Measurements from ENCODE around the gene PEAR1.
A peak's percentile ranks its signal among the peaks of the same experiment; 100 is the strongest.

Gene PEAR1

GRCh38 chr1:156942176-156942575 lies 48.7 kb downstream of the PEAR1 start:
- no peak for DNase-seq

DNA sequence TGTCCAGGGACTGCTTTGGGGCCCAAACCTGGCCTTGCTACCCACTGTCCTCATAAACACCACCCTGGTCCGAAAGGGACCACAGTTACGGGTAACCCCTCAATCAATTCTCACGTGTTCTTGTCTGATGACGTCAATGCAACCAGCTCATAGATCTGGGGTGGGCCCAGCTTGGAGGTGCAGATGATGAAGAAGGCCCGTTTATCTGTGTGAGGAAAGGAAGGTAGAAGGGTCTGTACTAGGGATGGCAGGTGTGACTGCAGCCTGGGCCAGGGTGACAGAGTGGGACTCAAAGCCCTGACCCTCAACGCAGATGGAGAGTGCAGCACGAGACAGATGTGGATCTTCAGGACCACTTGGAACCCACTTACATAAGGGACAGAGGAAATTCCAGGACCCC lies 49.1 kb downstream of the PEAR1 start:
- no peak for DNase-seq

- no peak for DNase-seq
Measured at GRCh38 chr1:156943756-156944155, 50.2 kb downstream of the PEAR1 start.

DNA sequence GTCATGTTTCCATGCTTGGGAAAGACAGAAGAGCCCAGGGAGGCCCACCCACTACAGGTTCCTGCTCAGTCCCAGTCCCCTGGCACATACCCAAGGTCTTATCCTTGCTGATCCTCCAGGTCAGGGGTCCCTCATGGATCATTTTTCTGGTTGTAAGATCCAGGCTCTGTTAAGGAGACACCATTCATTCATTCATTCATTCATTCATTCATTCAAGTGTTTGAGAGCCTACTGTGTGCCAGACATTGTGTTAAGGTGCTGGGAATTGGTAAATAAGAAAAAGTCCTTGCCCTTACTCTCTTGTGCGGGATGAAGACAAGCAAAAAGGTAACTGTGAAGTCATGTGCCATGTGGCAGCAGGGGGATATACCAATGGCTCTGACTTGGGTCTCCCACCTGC lies 50.8 kb downstream of the PEAR1 start:
- no peak for DNase-seq

DNA sequence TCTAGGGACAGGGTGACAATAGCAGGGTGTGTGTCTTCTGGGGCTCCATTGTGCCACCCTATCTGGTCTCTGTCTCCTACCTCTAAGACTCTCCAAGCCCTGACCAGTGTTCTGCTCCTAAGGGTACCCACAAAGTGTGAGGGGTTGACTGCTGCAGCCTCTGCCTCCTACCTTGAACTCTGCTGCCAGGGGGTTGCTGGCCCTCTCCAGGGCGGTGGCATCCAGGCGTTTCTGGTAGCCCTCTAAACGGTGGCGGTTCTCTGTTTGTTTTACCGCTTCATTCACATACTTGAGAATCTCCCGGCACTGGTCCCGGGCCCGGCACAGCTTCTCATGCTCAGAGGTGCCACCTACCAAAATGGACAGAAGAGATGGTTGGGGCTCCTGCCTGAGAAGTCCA lies 51.3 kb downstream of the PEAR1 start:
- DNase-seq: no peak

- DNase-seq: no peak
Measured at GRCh38 chr1:156945881-156946661, 52.6 kb downstream of the PEAR1 start.

DNA sequence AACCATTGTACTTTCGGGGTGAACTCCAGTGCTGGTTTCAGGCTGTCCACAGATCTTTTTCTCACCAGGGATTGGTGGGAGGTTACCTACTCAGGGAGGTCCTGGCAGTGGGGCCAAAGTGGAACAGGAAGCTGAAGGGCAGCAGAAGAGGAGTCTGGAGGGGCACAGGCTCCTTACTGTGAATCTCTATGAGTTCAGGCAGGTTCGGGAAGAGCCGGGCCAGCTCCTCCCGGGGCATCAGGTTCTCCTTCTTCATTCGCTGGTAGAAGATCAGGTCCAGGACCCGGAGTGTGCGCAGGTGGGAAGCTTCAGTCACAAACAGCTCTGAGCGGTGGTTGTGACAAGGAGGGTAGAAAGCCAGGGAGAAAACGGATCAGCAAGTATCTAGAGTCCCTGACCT lies 53.6 kb downstream of the PEAR1 start:
- DNase-seq: no peak

DNA sequence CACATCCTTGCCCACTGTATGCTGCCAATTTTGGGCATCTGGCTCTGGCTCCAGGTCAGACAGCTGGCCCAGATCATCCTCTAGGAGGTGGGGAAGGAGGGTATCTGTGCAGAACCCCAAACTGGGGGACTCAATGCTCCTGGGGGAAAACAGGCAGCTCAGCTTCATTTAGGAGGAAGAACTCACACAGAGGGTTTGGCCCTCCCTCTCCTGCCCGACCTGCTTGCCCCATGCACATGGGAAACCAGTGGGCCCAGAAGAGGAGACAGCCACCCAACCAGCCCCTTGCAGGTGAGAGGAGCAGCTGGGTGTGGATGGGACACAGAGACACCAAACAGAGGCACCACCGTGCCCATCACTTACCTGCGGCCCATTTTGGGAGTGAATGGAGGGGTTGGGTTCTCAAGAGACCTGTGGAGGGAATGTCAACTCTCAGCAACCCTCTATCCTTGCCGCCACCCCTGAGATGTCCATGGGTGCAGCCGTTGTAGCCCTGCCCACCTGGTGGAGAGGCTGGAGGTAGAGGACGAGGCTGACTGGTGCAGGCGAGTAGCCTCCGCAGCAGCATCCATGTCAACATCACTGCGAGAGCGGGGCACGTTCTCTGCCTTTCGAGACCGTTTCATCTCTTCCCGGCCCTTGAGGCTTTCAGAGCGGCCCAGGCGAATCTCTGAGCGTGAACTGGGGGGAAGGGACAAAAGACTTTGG lies 54.5 kb downstream of the PEAR1 start:
- DNase-seq: no peak

- no peak for DNase-seq
Measured at GRCh38 chr1:156948708-156949107, 55.2 kb downstream of the PEAR1 start.

DNA sequence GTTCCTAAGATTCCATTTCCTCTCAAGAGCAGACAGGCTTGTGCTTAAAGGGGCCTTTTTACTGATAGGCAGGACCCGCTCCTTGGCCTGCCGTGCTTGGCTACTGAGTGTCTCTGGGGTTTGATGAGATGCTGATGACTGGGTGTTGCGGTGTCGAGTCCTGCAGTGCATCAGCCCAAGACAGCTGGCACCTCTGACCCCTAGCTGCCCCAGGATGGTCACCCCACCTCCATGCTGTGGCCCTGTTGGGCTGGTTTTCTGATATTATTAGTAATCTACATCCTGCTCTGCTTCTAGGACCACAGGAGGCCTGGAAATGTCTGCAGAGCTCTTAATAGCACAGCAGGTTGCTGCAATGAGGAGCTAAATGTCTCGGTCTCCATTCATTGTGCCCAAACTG lies 55.6 kb downstream of the PEAR1 start:
- no peak for DNase-seq

GRCh38 chr1:156951371-156951770 lies 57.9 kb downstream of the PEAR1 start:
- no peak for DNase-seq

- DNase-seq: no peak
Measured at GRCh38 chr1:156953571-156953970, 60.1 kb downstream of the PEAR1 start.

GRCh38 chr1:156956333-156956732 lies 62.8 kb downstream of the PEAR1 start:
- no peak for DNase-seq

DNA sequence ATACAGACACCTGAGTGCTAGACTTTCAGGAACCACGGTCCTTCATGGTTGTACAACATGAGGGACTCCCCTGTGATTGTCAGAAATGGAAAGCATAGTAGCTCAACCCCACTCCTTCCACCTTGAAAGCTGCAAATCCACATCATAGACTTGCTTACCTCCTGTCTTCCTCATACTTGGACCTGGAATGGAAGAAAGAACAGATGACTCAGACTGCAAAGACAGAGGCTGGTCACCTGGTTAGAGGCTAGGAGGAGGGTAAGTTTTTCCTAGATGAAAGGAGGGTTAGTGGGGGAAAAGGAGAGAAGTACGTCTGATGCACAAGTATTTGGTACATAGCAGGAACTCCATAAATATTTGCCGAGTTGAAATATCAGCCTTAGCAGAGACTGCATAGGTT lies 64.1 kb downstream of the PEAR1 start:
- DNase-seq: no peak

DNA sequence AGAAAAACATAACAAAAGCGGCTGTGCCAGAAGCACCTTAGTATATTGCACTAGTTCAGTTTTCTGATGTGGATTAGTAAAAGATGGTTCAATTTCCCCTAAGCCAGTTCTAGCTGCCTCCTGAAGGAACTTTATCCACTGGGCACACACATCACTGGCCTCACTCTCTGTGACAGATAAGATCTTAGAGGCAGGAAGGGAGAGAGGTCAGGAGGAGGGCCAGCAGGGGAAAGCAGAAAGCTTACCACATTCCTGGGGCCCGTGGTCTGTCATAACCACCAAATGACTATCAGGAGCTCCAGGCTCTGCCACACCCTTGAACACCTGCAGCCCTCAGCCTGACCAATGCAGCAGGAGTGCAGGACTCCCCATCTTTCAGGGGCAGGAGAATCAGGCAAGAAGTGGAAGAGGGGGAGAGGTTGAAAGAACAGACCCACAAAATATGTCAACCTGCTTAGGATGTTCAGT lies 64.8 kb downstream of the PEAR1 start:
- no peak for DNase-seq

GRCh38 chr1:156959414-156959813 lies 65.9 kb downstream of the PEAR1 start:
- no peak for DNase-seq

DNA sequence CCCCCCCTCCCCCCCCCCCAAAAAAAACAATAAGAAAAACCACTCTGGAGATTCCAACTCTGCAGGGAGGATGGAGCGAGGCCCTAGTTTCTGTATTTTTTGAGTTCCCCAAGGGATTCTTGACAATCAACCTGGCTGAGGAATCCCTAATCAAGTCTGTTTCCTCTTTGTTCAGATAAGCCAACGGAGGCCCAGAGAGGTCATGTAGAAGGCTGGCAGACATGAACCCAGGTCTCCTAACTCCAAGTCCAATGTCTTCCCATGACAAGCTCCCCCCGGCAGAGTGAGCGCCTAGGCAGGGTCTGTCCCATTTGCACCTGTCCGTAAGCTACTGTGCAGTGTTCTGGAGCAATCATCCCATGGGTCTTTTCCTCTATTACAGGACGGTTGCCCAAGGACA lies 66.4 kb downstream of the PEAR1 start:
- DNase-seq: no peak

DNA sequence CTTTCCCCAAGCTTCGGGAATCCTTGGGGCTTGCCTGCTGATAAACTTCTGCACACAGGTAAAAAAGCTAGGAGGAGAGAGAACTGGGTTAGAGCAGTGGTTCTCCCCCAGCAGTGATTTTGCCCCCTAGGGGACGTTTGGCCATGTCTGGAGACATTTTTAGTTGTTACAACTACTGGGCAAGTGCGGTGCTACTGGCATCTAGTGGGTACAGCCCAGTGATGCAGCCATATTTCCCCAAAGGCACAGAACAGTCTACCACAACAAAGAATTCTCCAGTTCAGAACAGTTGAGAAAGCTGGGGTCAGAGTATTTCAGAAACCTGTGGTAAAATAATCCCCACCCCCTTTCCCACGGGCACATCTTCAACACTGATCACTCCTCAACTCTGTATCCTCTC lies 68.2 kb downstream of the PEAR1 start:
- no peak for DNase-seq

DNA sequence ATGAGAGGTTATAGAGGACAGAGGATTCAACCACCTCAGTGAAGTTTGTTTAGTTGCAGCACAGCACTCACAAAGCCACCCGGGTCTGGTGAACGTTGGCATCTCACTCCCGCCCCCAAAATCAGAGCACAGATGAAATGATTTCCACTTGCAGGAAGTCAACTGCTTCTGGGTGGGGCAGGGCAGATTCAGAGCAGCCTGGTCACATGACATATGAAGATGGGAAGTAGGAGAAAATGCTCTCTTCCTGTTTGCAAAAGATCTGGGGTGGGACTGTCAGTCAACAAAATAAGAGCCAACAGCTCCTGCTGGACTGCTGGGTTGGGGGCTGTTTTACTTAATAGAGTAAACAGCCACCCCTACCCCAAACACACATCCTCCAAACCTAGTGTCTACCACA lies 70.1 kb downstream of the PEAR1 start:
- DNase-seq: peak; percentile 11 to 12

DNA sequence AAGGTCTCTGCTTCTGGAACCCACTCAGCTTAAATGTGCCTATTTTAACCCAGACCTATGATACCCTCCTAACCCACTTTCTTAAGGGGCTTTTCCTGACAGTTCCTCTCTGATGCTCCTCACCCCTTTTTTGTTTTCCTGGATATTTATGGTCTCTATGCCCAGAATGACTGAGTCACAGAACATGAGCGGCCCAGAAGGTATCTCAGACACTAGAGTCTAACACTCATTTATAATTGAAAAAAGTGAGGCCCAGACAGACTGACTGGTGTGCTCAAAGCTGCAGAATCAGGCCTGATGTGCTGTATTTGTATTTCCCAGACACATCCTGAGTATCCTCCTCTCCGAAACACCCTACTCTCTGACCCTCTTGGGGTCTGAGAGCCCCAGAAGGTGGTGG lies 70.9 kb downstream of the PEAR1 start:
- DNase-seq: no peak

All from activated CD4-positive, alpha-beta T cell treated with anti-CD3 and anti-CD28 coated beads, Interleukin-2, amount 50 U/mL, for 4 hours (primary cell).